ENCODE data around the gene TRUB1. TPM values are rescaled to one million over a fixed set of nuclear protein-coding genes. Genes with fewer than 3 reads are reported as not detected.

Gene TRUB1
- total RNA-seq, 2 experiments from 2014 or later, result 18.7 to 25.1 TPM

- Histone ChIP-seq H3K27ac (ENCODE audit: low read depth, low read length, poor library complexity, severe bottlenecking) (no peak overlapping the region), H3K4me3 (ENCODE audit: low read depth, low read length, poor library complexity, severe bottlenecking) (no peak overlapping the region), H3K4me1 (ENCODE audit: insufficient read depth, low read length, poor library complexity, severe bottlenecking) (peaks cover 11% of the 10 kb centered on the region), H3K9me3 (ENCODE audit: low read length) (no peaks in the 10 kb centered on the region), H3K36me3 (ENCODE audit: insufficient read depth, low read length) (peaks cover 50% of the 10 kb centered on the region), H3K79me2 (ENCODE audit: insufficient read depth, low read depth, low read length) (peaks cover 34% of the 10 kb centered on the region), H3K9me2 (ENCODE audit: insufficient read depth, low read length) (no peaks in the 10 kb centered on the region), H4K20me1 (ENCODE audit: insufficient read depth, low read length) (no peaks in the 10 kb centered on the region), H3K4me2 (ENCODE audit: low read length) (no peak overlapping the region), H2AFZ (ENCODE audit: low read length) (no peak overlapping the region)
- POLR2A ChIA-PET, result interaction anchor here (1.4 kb wide), 1 partner anchor 25 kb away, joined by 4 read pairs; no protein-coding TSS in a partner anchor
- CTCF ChIA-PET (ENCODE audit: unreplicated experiment), result no interaction called here
- TF ChIP-seq EZH2phosphoT487 (IDR thresholded peaks at IDR 0.05; ENCODE audit: borderline replicate concordance, low read depth, low read length) (no peak), CTCF (conservative IDR thresholded peaks at IDR 0.05; ENCODE audit: low read length) (no peak)
- intact Hi-C loops (cut with micrococcal nuclease; ENCODE audit: unreplicated experiment), result no loop called here
- DNase-seq (ENCODE audit: low spot score), result no peak
- BruUV-seq (replicated peaks), result no TSS peak
Measured at GRCh38 chr10:114940735-114941134, 2.7 kb downstream of the TRUB1 start.

- ChIA-PET POLR2A (interaction anchor here (1.3 kb wide), 1 partner anchor 17 kb away, joined by 3 read pairs; no protein-coding TSS in a partner anchor), CTCF (ENCODE audit: unreplicated experiment) (no interaction called here)
- Histone ChIP-seq H4K20me1 (ENCODE audit: insufficient read depth, low read length) (no peaks in the 10 kb centered on the region), H3K27ac (ENCODE audit: low read depth, low read length, poor library complexity, severe bottlenecking) (no peak overlapping the region), H3K4me1 (ENCODE audit: insufficient read depth, low read length, poor library complexity, severe bottlenecking) (peaks cover 11% of the 10 kb centered on the region), H3K9me2 (ENCODE audit: insufficient read depth, low read length) (no peaks in the 10 kb centered on the region), H3K4me2 (ENCODE audit: low read length) (no peak overlapping the region), H3K79me2 (ENCODE audit: insufficient read depth, low read depth, low read length) (peaks cover 45% of the 10 kb centered on the region), H3K36me3 (ENCODE audit: insufficient read depth, low read length) (peaks cover 70% of the 10 kb centered on the region), H3K9me3 (ENCODE audit: low read length) (no peaks in the 10 kb centered on the region), H2AFZ (ENCODE audit: low read length) (no peak overlapping the region), H3K4me3 (ENCODE audit: low read depth, low read length, poor library complexity, severe bottlenecking) (no peak overlapping the region)
- no peak for DNase-seq (ENCODE audit: low spot score)
- BruUV-seq (replicated peaks), result no TSS peak
- TF ChIP-seq CTCF (conservative IDR thresholded peaks at IDR 0.05; ENCODE audit: low read length) (no peak), EZH2phosphoT487 (IDR thresholded peaks at IDR 0.05; ENCODE audit: borderline replicate concordance, low read depth, low read length) (no peak)
- intact Hi-C loops (cut with micrococcal nuclease; ENCODE audit: unreplicated experiment), result no loop called here
Measured at GRCh38 chr10:114943000-114943399, 5.0 kb downstream of the TRUB1 start.

- H4K20me1 ChIP-seq (ENCODE audit: insufficient read depth, low read length), result no peaks in the 10 kb centered on the region
- H3K27ac ChIP-seq (ENCODE audit: low read depth, low read length, poor library complexity, severe bottlenecking), result no peak overlapping the region
- DNase-seq (ENCODE audit: low spot score), result no peak
- intact Hi-C loops (cut with micrococcal nuclease; ENCODE audit: unreplicated experiment), result no loop called here
- no peak overlapping the region for H2AFZ ChIP-seq (ENCODE audit: low read length)
- peaks cover 80% of the 10 kb centered on the region for H3K36me3 ChIP-seq (ENCODE audit: insufficient read depth, low read length)
- CTCF ChIA-PET (ENCODE audit: unreplicated experiment), result no interaction called here
- H3K4me2 ChIP-seq (ENCODE audit: low read length), result no peak overlapping the region
- no TSS peak for BruUV-seq (replicated peaks)
- POLR2A ChIA-PET, result interaction anchor here (0.7 to 1.2 kb wide), 3 partner anchors 9 to 48 kb away, joined by 3 to 5 read pairs (median 3); no protein-coding TSS in a partner anchor
- no peaks in the 10 kb centered on the region for H3K4me1 ChIP-seq (ENCODE audit: insufficient read depth, low read length, poor library complexity, severe bottlenecking)
- no peaks in the 10 kb centered on the region for H3K9me2 ChIP-seq (ENCODE audit: insufficient read depth, low read length)
- no peak overlapping the region for H3K4me3 ChIP-seq (ENCODE audit: low read depth, low read length, poor library complexity, severe bottlenecking)
- H3K79me2 ChIP-seq (ENCODE audit: insufficient read depth, low read depth, low read length), result peaks cover 25% of the 10 kb centered on the region; the same call in 1 of the 2 replicates
- no peaks in the 10 kb centered on the region for H3K9me3 ChIP-seq (ENCODE audit: low read length)
- no peak for TF ChIP-seq EZH2phosphoT487 (IDR thresholded peaks at IDR 0.05; ENCODE audit: borderline replicate concordance, low read depth, low read length)
- TF ChIP-seq CTCF (conservative IDR thresholded peaks at IDR 0.05; ENCODE audit: low read length), result no peak
Measured at GRCh38 chr10:114953047-114953446, 15.1 kb downstream of the TRUB1 start.

Data from OCI-LY7 (cell line).